ENCODE measurements around the gene C9.

Gene C9

GRCh38 chr5:39399135-39400036, 35.1 kb upstream of the C9 start:
- Histone ChIP-seq H3K27me3 (ENCODE audit: insufficient read depth, low read length) (no peaks in the 10 kb centered on the region), H3K36me3 (ENCODE audit: insufficient read depth, low read depth, low read length) (no peaks in the 10 kb centered on the region), H3K9me3 (ENCODE audit: insufficient read depth, low read depth, low read length) (no peaks in the 10 kb centered on the region), H3K4me1 (ENCODE audit: insufficient read depth, low read length) (peaks cover 18% of the 10 kb centered on the region), H3K9ac (ENCODE audit: low read depth, low read length) (no peak overlapping the region), H3K4me3 (ENCODE audit: low read length) (no peak overlapping the region), H3K27ac (ENCODE audit: low read length) (no peak overlapping the region)

- Histone ChIP-seq H3K36me3 (ENCODE audit: insufficient read depth, low read depth, low read length) (no peaks in the 10 kb centered on the region), H3K27ac (ENCODE audit: low read length) (no peak overlapping the region), H3K9ac (ENCODE audit: low read depth, low read length) (no peak overlapping the region), H3K9me3 (ENCODE audit: insufficient read depth, low read depth, low read length) (no peaks in the 10 kb centered on the region), H3K4me1 (ENCODE audit: insufficient read depth, low read length) (peaks cover 18% of the 10 kb centered on the region), H3K27me3 (ENCODE audit: insufficient read depth, low read length) (no peaks in the 10 kb centered on the region), H3K4me3 (ENCODE audit: low read length) (no peak overlapping the region)
Observed at GRCh38 chr5:39396843-39397242, 32.5 kb upstream of the C9 start.

- Histone ChIP-seq H3K27me3 (ENCODE audit: insufficient read depth, low read length) (no peaks in the 10 kb centered on the region), H3K9me3 (ENCODE audit: insufficient read depth, low read depth, low read length) (no peaks in the 10 kb centered on the region), H3K27ac (ENCODE audit: low read length) (no peak overlapping the region), H3K9ac (ENCODE audit: low read depth, low read length) (no peak overlapping the region), H3K4me1 (ENCODE audit: insufficient read depth, low read length) (peaks cover 10% of the 10 kb centered on the region), H3K4me3 (ENCODE audit: low read length) (no peak overlapping the region), H3K36me3 (ENCODE audit: insufficient read depth, low read depth, low read length) (no peaks in the 10 kb centered on the region)
Observed at GRCh38 chr5:39395521-39395920, 31.2 kb upstream of the C9 start.

GRCh38 chr5:39394946-39395345, 30.7 kb upstream of the C9 start:
- Histone ChIP-seq H3K4me1 (ENCODE audit: insufficient read depth, low read length) (peaks cover 10% of the 10 kb centered on the region), H3K27me3 (ENCODE audit: insufficient read depth, low read length) (no peaks in the 10 kb centered on the region), H3K4me3 (ENCODE audit: low read length) (no peak overlapping the region), H3K9ac (ENCODE audit: low read depth, low read length) (no peak overlapping the region), H3K9me3 (ENCODE audit: insufficient read depth, low read depth, low read length) (no peaks in the 10 kb centered on the region), H3K27ac (ENCODE audit: low read length) (no peak overlapping the region), H3K36me3 (ENCODE audit: insufficient read depth, low read depth, low read length) (no peaks in the 10 kb centered on the region)

GRCh38 chr5:39390945-39391344, 26.6 kb upstream of the C9 start:
- no peaks in the 10 kb centered on the region for H3K27me3 ChIP-seq (ENCODE audit: insufficient read depth, low read length)
- H3K9ac ChIP-seq (ENCODE audit: low read depth, low read length): no peak overlapping the region
- no peak overlapping the region for H3K4me3 ChIP-seq (ENCODE audit: low read length)
- no peaks in the 10 kb centered on the region for H3K36me3 ChIP-seq (ENCODE audit: insufficient read depth, low read depth, low read length)
- H3K9me3 ChIP-seq (ENCODE audit: insufficient read depth, low read depth, low read length): no peaks in the 10 kb centered on the region
- H3K4me1 ChIP-seq (ENCODE audit: insufficient read depth, low read length): peaks cover 5% of the 10 kb centered on the region; the same call in 1 of the 2 replicates
- H3K27ac ChIP-seq (ENCODE audit: low read length): no peak overlapping the region

GRCh38 chr5:39387293-39387692, 23.0 kb upstream of the C9 start:
- H3K9me3 ChIP-seq (ENCODE audit: insufficient read depth, low read depth, low read length): no peaks in the 10 kb centered on the region
- no peak overlapping the region for H3K27ac ChIP-seq (ENCODE audit: low read length)
- no peak overlapping the region for H3K4me3 ChIP-seq (ENCODE audit: low read length)
- H3K4me1 ChIP-seq (ENCODE audit: insufficient read depth, low read length): no peaks in the 10 kb centered on the region
- H3K9ac ChIP-seq (ENCODE audit: low read depth, low read length): no peak overlapping the region
- H3K36me3 ChIP-seq (ENCODE audit: insufficient read depth, low read depth, low read length): no peaks in the 10 kb centered on the region
- H3K27me3 ChIP-seq (ENCODE audit: insufficient read depth, low read length): no peaks in the 10 kb centered on the region

GRCh38 chr5:39384271-39384670, 20.0 kb upstream of the C9 start:
- Histone ChIP-seq H3K4me3 (ENCODE audit: low read length) (no peak overlapping the region), H3K4me1 (ENCODE audit: insufficient read depth, low read length) (no peaks in the 10 kb centered on the region), H3K36me3 (ENCODE audit: insufficient read depth, low read depth, low read length) (no peaks in the 10 kb centered on the region), H3K9me3 (ENCODE audit: insufficient read depth, low read depth, low read length) (no peaks in the 10 kb centered on the region), H3K27ac (ENCODE audit: low read length) (no peak overlapping the region), H3K27me3 (ENCODE audit: insufficient read depth, low read length) (no peaks in the 10 kb centered on the region), H3K9ac (ENCODE audit: low read depth, low read length) (no peak overlapping the region)

GRCh38 chr5:39381376-39381775, 17.1 kb upstream of the C9 start:
- H3K27me3 ChIP-seq (ENCODE audit: insufficient read depth, low read length): no peaks in the 10 kb centered on the region
- H3K4me3 ChIP-seq (ENCODE audit: low read length): no peak overlapping the region
- peaks cover 3% of the 10 kb centered on the region; the same call in 1 of the 2 replicates for H3K4me1 ChIP-seq (ENCODE audit: insufficient read depth, low read length)
- H3K36me3 ChIP-seq (ENCODE audit: insufficient read depth, low read depth, low read length): no peaks in the 10 kb centered on the region
- H3K9ac ChIP-seq (ENCODE audit: low read depth, low read length): no peak overlapping the region
- no peak overlapping the region for H3K27ac ChIP-seq (ENCODE audit: low read length)
- H3K9me3 ChIP-seq (ENCODE audit: insufficient read depth, low read depth, low read length): no peaks in the 10 kb centered on the region

GRCh38 chr5:39379693-39380092, 15.4 kb upstream of the C9 start:
- no peaks in the 10 kb centered on the region for H3K9me3 ChIP-seq (ENCODE audit: insufficient read depth, low read depth, low read length)
- no peak overlapping the region for H3K4me3 ChIP-seq (ENCODE audit: low read length)
- H3K36me3 ChIP-seq (ENCODE audit: insufficient read depth, low read depth, low read length): no peaks in the 10 kb centered on the region
- no peak overlapping the region for H3K27ac ChIP-seq (ENCODE audit: low read length)
- no peak overlapping the region for H3K9ac ChIP-seq (ENCODE audit: low read depth, low read length)
- no peaks in the 10 kb centered on the region for H3K27me3 ChIP-seq (ENCODE audit: insufficient read depth, low read length)
- peaks cover 3% of the 10 kb centered on the region; the same call in 1 of the 2 replicates for H3K4me1 ChIP-seq (ENCODE audit: insufficient read depth, low read length)

- H3K27ac ChIP-seq (ENCODE audit: low read length): no peak overlapping the region
- H3K4me1 ChIP-seq (ENCODE audit: insufficient read depth, low read length): peaks cover 6% of the 10 kb centered on the region; the same call in 1 of the 2 replicates
- no peaks in the 10 kb centered on the region for H3K9me3 ChIP-seq (ENCODE audit: insufficient read depth, low read depth, low read length)
- no peaks in the 10 kb centered on the region for H3K27me3 ChIP-seq (ENCODE audit: insufficient read depth, low read length)
- no peaks in the 10 kb centered on the region for H3K36me3 ChIP-seq (ENCODE audit: insufficient read depth, low read depth, low read length)
- no peak overlapping the region for H3K4me3 ChIP-seq (ENCODE audit: low read length)
- no peak overlapping the region for H3K9ac ChIP-seq (ENCODE audit: low read depth, low read length)
Observed at GRCh38 chr5:39377613-39378012, 13.3 kb upstream of the C9 start.

GRCh38 chr5:39376293-39376714, 12.0 kb upstream of the C9 start:
- H3K27ac ChIP-seq (ENCODE audit: low read length): no peak overlapping the region
- H3K27me3 ChIP-seq (ENCODE audit: insufficient read depth, low read length): no peaks in the 10 kb centered on the region
- peaks cover 6% of the 10 kb centered on the region; the same call in 1 of the 2 replicates for H3K4me1 ChIP-seq (ENCODE audit: insufficient read depth, low read length)
- no peak overlapping the region for H3K4me3 ChIP-seq (ENCODE audit: low read length)
- H3K9me3 ChIP-seq (ENCODE audit: insufficient read depth, low read depth, low read length): no peaks in the 10 kb centered on the region
- no peaks in the 10 kb centered on the region for H3K36me3 ChIP-seq (ENCODE audit: insufficient read depth, low read depth, low read length)
- H3K9ac ChIP-seq (ENCODE audit: low read depth, low read length): no peak overlapping the region

- Histone ChIP-seq H3K27me3 (ENCODE audit: insufficient read depth, low read length) (no peaks in the 10 kb centered on the region), H3K4me3 (ENCODE audit: low read length) (no peak overlapping the region), H3K4me1 (ENCODE audit: insufficient read depth, low read length) (peaks cover 13% of the 10 kb centered on the region), H3K27ac (ENCODE audit: low read length) (no peak overlapping the region), H3K9ac (ENCODE audit: low read depth, low read length) (no peak overlapping the region), H3K9me3 (ENCODE audit: insufficient read depth, low read depth, low read length) (no peaks in the 10 kb centered on the region), H3K36me3 (ENCODE audit: insufficient read depth, low read depth, low read length) (no peaks in the 10 kb centered on the region)
Observed at GRCh38 chr5:39373791-39374190, 9.5 kb upstream of the C9 start.
